Cardiac septum (tissue), 1 donor: ENCODE results near the gene PHEX. TPM values are rescaled to one million over a fixed set of nuclear protein-coding genes. Genes with fewer than 3 reads are reported as not detected.

Experiments
- DNase-seq: peaks from one replicate; pipeline ENCODE4 v3.0.0-alpha.2; 2020; ENCODE audit warnings: low spot score
- intact Hi-C: fragments of 100-400 bp; cut with DNase I; formaldehyde crosslinking; loops from one replicate; pipeline ENCODE4 v1.14.0; 2022
- total RNA-seq: library from RNA; stranded (reverse); fragmentation: NEBNext Ultra II Directional; extraction: Animal tissue kit (Norgen Biotek cat#: 25700); gene quantifications from one replicate; pipeline ENCODE4 v1.2.1, GENCODE V29; 2021
- donor health status: DM: no; HTN: no; CAD: no.

Gene PHEX
- total RNA-seq, 1 donor from 2014 or later = 0.11 TPM

GRCh38 chrX:22093550-22093949 is 61.4 kb downstream of the PHEX start:
- intact Hi-C loops = no loop called here

DNA sequence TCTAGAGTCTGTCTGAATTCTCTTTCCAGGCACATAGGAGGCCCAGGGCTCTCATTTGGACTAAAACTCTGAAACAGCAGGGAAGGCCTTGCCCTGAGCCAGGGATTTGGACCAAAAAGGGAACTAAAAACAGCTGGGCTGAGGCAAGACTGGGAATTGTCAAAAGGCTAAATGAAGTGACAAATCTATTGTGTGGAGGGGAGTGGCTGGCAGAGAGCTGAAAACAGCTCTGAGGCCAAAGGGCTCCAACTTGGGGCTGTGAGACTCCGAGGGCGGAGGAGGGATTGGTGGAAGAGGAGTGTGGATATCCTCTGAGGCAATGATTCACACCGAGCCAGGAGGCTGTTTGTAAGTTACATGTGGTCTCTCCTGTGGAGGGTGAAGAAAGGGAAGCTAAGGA is 63.2 kb downstream of the PHEX start:
- intact Hi-C loops = no loop called here
- DNase-seq = no peak

More at GRCh38 chrX:22093550-22093949, 61.4 kb downstream of the PHEX start:
- DNase-seq = no peak

DNA sequence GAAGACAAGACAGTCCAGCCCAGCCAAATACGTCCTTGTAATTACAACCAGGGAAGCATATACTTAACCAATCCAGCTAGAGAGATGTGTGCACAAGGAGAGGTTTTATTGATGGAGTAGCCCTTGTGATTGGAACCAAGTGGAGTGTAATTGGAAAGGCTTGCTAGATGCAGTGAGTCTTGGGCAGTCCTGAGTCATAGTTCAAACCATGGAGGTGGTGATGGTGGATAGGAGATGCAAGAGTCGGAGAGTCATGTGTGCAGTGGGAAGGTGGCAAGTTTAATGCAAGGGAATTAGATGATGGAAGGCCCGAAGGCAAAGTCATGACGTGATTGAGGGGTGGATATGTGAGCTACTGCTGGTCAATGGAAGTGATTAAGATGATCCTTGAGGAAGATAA is 63.7 kb downstream of the PHEX start:
- no peak for DNase-seq
- intact Hi-C loops = no loop called here

- intact Hi-C loops = no loop called here
- DNase-seq = no peak
Observed at GRCh38 chrX:22097012-22097694, 65.0 kb downstream of the PHEX start.

DNA sequence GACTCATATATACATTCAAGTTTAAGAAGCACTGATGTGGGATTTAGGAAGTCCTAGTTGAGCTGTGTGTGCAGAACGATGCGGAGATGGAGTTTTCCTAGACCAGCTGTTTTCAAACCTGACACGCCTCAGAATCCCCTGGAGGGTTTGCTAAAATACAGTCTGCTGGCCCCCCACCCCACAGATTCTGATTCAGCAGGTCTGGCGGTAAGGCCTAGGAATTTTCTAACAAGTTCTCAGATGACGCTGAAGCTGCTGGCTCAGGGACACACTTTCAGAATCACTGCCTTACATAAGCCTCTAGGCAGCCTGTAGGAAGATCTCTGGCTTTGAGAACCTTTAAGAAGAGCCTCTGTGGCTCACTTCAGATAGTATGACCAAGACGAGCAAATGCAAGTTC is 73.1 kb downstream of the PHEX start:
- DNase-seq = no peak
- intact Hi-C loops = no loop called here

GRCh38 chrX:22105971-22106370 is 73.8 kb downstream of the PHEX start:
- DNase-seq = no peak
- intact Hi-C loops = no loop called here

DNA sequence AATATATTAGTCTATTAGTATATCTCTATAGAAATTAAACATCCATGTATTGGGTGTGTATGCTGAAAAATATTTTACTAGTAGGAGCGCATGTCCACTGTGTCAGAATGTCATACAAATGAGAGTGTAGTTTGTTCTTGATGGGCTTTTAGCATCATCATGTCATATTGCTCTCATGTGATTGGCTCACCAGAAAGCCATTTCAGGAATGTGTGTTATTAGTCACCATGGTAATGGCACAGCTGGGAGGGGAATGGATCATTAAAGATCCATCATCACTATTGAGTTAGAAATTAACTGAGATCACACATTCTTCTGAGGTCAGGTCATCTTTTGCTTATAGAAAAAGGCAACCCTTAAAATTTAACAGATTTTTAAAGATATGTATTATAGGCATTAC is 77.3 kb downstream of the PHEX start:
- intact Hi-C loops = no loop called here

GRCh38 chrX:22110729-22111494 is 78.8 kb downstream of the PHEX start:
- DNase-seq = no peak
- intact Hi-C loops = no loop called here

More for the DNA sequence above, 77.3 kb downstream of the PHEX start:
- no peak for DNase-seq

- intact Hi-C loops = no loop called here
- DNase-seq = no peak
Observed at GRCh38 chrX:22116605-22117546, 84.8 kb downstream of the PHEX start.

DNA sequence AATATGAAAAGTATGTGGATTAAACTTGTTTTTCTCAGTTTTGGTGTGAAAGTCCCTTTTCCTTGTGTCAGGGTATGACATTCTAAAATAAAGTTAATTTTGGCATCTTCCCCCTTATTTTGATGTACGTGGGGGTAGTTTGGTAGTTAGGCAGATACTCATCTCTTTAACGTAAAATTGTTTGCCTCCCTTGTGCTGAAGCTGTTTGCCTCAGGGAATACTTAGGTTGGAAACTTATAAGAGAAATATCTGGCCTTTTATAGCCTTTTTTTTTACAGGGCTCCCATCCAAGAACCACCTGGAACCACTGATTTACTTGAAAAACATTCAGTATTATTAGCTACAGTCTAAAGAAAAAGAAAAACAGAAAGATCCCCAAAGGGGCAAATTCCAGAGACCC is 85.5 kb downstream of the PHEX start:
- DNase-seq = no peak
- intact Hi-C loops = no loop called here

DNA sequence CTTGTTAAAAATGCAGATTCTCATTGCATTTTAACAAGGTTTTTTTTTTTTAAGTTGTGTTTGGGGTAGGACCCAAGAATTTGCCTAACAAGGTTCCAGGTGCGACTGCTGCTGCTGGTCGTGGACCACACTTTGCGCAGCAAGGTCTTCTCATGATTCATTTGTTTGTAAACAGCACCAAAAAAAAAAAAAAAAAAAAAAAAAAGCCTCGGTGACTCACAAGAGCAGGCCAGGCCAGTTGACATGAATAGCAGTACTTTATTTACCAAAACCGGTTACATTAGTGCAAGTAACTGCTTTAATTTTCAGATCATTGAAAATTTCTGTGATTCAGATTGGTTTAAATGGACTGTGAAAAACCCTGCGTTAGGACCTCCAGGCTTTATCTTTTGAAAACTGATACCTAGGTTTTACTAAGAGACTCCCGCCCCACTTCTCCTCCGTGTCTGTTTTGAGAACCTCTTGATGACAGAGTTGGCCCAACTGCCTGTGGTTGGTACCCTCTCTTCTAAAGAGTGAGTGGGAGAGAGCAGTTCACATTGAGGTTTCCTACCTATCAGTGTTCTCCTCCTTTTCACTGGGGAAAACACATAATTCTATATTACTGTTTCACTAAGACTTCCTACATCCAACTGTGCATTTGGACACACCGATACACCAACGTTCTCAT is 86.2 kb downstream of the PHEX start:
- intact Hi-C loops = no loop called here
- DNase-seq = no peak

GRCh38 chrX:22121161-22121560 is 89.0 kb downstream of the PHEX start:
- DNase-seq = no peak
- intact Hi-C loops = no loop called here

- intact Hi-C loops = no loop called here
- no peak for DNase-seq
Observed at GRCh38 chrX:22122510-22122909, 90.4 kb downstream of the PHEX start.

DNA sequence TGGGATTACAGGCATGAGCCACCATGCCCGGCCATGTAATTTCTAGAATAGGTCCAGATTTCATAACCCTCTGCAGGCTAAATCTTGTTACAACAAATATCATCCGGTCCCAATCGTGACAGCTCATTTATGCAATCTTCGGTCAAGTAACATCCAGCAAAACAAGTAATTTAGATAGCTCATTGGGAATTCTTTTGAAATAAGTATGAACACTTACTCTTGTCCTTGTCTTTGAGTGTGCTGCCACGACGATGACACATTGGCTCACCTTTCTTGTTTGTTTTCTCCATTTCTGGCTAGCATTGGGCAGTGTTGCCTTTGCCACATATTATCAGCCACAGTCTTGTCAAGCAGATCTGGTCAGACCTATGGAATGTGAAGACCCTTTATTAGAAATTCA is 92.0 kb downstream of the PHEX start:
- intact Hi-C loops = no loop called here
- no peak for DNase-seq

DNA sequence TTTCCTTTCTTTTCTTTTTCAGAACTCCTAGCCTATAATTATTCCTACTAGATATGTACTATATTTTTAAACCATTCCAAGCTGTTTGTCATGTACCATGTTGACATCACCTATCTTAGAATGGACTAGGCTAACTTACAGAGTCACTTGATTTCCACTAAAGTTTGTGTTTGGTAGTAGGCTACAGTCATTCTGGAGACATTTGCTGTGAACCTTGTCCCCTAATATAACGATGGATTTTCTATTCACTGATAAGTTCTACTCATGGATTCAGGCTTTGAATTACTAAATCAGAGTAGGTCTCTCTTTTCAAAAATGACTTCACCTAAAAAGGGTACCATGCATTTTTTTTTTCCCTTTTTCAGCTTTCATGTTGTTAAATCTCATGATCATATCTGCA is 93.4 kb downstream of the PHEX start:
- DNase-seq = no peak
- intact Hi-C loops = no loop called here

- intact Hi-C loops = no loop called here
- no peak for DNase-seq
Observed at GRCh38 chrX:22126327-22126726, 94.2 kb downstream of the PHEX start.

DNA sequence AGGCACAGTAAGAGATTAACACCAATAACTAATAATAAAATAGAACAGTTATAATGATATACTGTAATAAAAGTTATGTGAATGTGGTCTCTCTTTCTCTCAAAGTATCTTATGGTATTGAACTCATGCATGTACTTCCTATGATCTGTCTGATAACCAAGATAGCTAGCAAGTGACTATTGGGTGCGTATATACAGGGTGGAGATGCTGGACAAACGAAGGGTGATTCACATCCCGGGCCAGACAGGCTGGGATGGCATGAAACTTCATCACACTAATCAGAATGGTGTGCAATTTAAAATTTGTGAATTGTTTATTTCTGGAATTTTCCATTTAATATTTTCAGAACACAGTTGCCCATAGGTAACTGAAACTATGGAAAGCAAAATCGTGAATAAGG is 96.8 kb downstream of the PHEX start:
- intact Hi-C loops = no loop called here
- no peak for DNase-seq

DNA sequence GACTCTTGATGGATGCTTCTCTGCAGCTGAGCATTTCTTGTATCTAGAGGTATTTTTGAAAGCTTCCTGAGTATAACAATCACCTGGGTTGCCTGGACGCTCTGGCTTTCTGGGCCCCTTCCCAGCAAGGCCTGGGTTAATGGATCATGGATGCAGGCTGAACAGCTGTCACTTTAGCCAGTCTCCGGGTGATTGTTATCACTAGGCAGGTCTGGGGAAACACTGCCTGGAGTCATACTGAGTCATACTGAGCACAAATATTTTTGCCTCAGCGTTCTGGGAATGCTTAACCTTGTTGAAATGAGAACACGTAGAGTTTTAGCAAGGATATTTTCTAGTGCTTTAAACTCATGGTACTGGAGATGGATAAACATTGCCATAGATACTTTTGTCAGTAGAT is 102.6 kb downstream of the PHEX start:
- no peak for DNase-seq
- intact Hi-C loops = loop anchor here (5.0 to 10.0 kb wide), 2 partner anchors 150 to 618 kb away; no protein-coding TSS in a partner anchor

GRCh38 chrX:22135171-22135711 is 103.1 kb downstream of the PHEX start:
- DNase-seq = no peak
- intact Hi-C loops = loop anchor here (5.0 to 10.0 kb wide), 2 partner anchors 150 to 617 kb away; no protein-coding TSS in a partner anchor
